ENCODE measurements around the gene UQCC5. TPM values are rescaled to one million over a fixed set of nuclear protein-coding genes. Genes with fewer than 3 reads are reported as not detected.

The UQCC5 gene
- total RNA-seq, 1 experiment from 2014 or later, result 2.6 TPM

GRCh38 chr3:52570076-52570475, 33.7 kb downstream of the UQCC5 start:
- DNase-seq (ENCODE audit: low read depth), result peak; percentile 17

DNA sequence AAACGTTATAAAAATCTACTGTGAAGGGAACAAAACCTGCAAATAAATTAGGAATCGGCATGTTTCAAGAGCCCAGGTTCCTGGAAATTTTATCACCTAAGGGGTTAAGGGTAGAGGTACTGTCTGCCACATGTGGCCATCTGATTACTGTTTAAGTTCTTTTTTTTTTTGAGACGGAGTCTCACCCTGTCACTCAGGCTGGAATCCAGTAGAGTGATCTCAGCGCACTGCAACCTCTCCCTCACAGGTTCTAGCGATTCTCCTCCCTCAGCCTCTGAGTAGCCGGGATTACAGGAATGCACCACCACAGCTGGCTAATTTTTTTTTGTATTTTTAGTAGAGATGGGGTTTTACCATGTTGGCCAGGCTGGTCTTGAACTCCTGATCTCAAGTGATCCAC, 35.8 kb downstream of the UQCC5 start:
- no peak for DNase-seq (ENCODE audit: low read depth)

GRCh38 chr3:52574056-52574965, 37.9 kb downstream of the UQCC5 start:
- DNase-seq (ENCODE audit: low read depth), result no peak

Other genes with a start within 250 kb of the UQCC5 start
- 1.6 and 2.8 TPM in 2 replicates for gene GLYCTK, start 248.8 kb upstream of the UQCC5 start, total RNA-seq (2014; rRNA removed; shearing (Covaris generic))
- gene DNAH1, start 220.3 kb upstream of the UQCC5 start, total RNA-seq (2014; rRNA removed; shearing (Covaris generic)), result 0.02 and 0.52 TPM in 2 replicates
- gene BAP1, start 126.6 kb upstream of the UQCC5 start, total RNA-seq (2014; rRNA removed; shearing (Covaris generic)), result 46.8 and 51.8 TPM in 2 replicates
- 0.94 and 5.5 TPM in 2 replicates for gene PHF7, start 125.9 kb upstream of the UQCC5 start, total RNA-seq (2014; rRNA removed; shearing (Covaris generic))
- 0.07 TPM in 1 of 2 replicates, not detected in the other for gene SEMA3G, start 91.5 kb upstream of the UQCC5 start, total RNA-seq (2014; rRNA removed; shearing (Covaris generic))
- gene TNNC1, start 82.6 kb upstream of the UQCC5 start, total RNA-seq (2014; rRNA removed; shearing (Covaris generic)), result not detected in 2 replicates
- gene NISCH, start 81.0 kb upstream of the UQCC5 start, total RNA-seq (2014; rRNA removed; shearing (Covaris generic)), result 8.9 and 15.8 TPM in 2 replicates
- 0.05 TPM in 1 of 2 replicates, not detected in the other for gene STAB1, start 41.3 kb upstream of the UQCC5 start, total RNA-seq (2014; rRNA removed; shearing (Covaris generic))
- 36.5 and 50.0 TPM in 2 replicates for gene NT5DC2, start 2.7 kb upstream of the UQCC5 start, total RNA-seq (2014; rRNA removed; shearing (Covaris generic))
- gene PBRM1, start 149.3 kb downstream of the UQCC5 start, total RNA-seq (2014; rRNA removed; shearing (Covaris generic)), result 16.6 and 24.5 TPM in 2 replicates
- 85.4 and 114 TPM in 2 replicates for gene GNL3, start 149.4 kb downstream of the UQCC5 start, total RNA-seq (2014; rRNA removed; shearing (Covaris generic))
- gene GLT8D1, start 169.2 kb downstream of the UQCC5 start, total RNA-seq (2014; rRNA removed; shearing (Covaris generic)), result 55.3 and 79.9 TPM in 2 replicates
- gene SPCS1, start 169.5 kb downstream of the UQCC5 start, total RNA-seq (2014; rRNA removed; shearing (Covaris generic)), result 186 and 310 TPM in 2 replicates
- gene NEK4, start 234.3 kb downstream of the UQCC5 start, total RNA-seq (2014; rRNA removed; shearing (Covaris generic)), result 10.7 and 19.6 TPM in 2 replicates
- not detected in 2 replicates for gene ITIH1, start 241.0 kb downstream of the UQCC5 start, total RNA-seq (2014; rRNA removed; shearing (Covaris generic))